ENCODE data around the gene ZKSCAN3.

Gene ZKSCAN3

DNA sequence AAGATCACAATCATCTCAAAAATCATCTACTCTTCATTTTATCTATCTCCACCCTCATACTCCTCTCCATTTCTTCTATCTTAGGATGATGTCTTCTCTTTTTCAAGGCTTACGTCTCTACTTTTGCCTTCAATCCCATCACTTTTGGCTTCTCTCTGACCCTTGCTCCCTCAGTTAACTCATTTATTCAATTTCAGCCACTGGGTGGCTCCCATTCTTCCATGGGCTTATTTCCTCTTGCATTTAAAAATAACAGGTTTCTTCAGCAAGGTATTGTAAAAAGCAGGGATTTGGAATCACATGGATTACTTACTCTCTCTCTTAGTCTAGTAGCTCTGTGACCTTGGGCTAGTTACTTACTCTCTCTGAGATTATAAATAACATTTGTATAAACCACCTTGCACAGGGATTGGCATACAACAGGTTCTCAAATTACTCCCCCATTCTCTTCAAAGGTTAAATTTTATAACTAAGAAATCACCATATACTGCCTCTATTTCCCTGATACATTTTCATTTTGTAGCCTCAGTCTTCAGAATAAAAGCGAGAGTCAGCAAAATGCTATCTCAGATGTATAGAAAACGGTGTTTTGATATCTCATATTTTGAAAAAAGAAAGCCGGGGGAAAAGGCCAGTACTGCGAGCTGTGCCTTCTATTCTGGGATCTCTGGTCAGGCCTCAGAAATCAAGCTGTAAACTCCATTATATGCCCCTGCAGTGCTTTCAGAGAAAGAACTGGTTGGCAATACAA is 44.3 kb downstream of the ZKSCAN3 start:
- H3K27ac ChIP-seq, result no peak overlapping the region

DNA sequence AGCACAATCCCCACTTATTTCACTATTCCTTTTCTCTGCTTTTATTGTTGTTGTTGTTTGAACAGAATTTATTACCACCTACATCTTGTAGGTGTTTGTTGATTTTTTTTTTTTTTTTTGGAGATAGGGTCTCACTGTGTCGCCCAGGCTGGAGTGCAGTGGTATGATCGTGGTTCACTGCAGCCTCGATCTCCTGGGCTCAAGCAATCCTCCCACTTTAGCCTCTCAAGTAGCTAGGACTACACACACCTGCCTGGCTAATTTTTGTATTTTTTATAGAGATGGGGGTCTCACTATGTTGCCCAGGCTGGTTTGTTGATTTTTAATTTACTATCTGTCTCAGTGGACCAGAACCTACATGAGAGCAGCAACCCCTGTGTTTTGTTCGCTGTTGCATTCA is 46.2 kb downstream of the ZKSCAN3 start:
- no peak overlapping the region for H3K4me2 ChIP-seq (ENCODE audit: low read length)
- H3K4me1 ChIP-seq, result peaks cover 3% of the 10 kb centered on the region
- H2AFZ ChIP-seq, result no peak overlapping the region
- H3K27ac ChIP-seq, result no peak overlapping the region
- H3K27me3 ChIP-seq (ENCODE audit: control insufficient read depth, insufficient read depth, low read length), result no peaks in the 10 kb centered on the region
- H3K79me2 ChIP-seq, result no peaks in the 10 kb centered on the region
- H3K4me3 ChIP-seq (ENCODE audit: low read depth, low read length), result no peak overlapping the region
- no peak overlapping the region for H3K9ac ChIP-seq
- H3K36me3 ChIP-seq (ENCODE audit: control insufficient read depth, insufficient read depth, low read length), result no peaks in the 10 kb centered on the region
- H3K9me3 ChIP-seq (ENCODE audit: control insufficient read depth, low read length), result no peaks in the 10 kb centered on the region
- TF ChIP-seq, protein P1, sequence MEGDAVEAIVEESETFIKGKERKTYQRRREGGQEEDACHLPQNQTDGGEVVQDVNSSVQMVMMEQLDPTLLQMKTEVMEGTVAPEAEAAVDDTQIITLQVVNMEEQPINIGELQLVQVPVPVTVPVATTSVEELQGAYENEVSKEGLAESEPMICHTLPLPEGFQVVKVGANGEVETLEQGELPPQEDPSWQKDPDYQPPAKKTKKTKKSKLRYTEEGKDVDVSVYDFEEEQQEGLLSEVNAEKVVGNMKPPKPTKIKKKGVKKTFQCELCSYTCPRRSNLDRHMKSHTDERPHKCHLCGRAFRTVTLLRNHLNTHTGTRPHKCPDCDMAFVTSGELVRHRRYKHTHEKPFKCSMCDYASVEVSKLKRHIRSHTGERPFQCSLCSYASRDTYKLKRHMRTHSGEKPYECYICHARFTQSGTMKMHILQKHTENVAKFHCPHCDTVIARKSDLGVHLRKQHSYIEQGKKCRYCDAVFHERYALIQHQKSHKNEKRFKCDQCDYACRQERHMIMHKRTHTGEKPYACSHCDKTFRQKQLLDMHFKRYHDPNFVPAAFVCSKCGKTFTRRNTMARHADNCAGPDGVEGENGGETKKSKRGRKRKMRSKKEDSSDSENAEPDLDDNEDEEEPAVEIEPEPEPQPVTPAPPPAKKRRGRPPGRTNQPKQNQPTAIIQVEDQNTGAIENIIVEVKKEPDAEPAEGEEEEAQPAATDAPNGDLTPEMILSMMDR (IDR thresholded peaks at IDR 0.05), result no peak

More for the DNA sequence above, 44.3 kb downstream of the ZKSCAN3 start:
- Histone ChIP-seq H3K4me1 (peaks cover 3% of the 10 kb centered on the region), H3K4me3 (ENCODE audit: low read depth, low read length) (no peak overlapping the region), H2AFZ (no peak overlapping the region), H3K27me3 (ENCODE audit: control insufficient read depth, insufficient read depth, low read length) (no peaks in the 10 kb centered on the region), H3K9ac (no peak overlapping the region), H3K9me3 (ENCODE audit: control insufficient read depth, low read length) (no peaks in the 10 kb centered on the region), H3K4me2 (ENCODE audit: low read length) (no peak overlapping the region), H3K36me3 (ENCODE audit: control insufficient read depth, insufficient read depth, low read length) (no peaks in the 10 kb centered on the region), H3K79me2 (no peaks in the 10 kb centered on the region)
- TF ChIP-seq, protein P1 (IDR thresholded peaks at IDR 0.05), result no peak

DNA sequence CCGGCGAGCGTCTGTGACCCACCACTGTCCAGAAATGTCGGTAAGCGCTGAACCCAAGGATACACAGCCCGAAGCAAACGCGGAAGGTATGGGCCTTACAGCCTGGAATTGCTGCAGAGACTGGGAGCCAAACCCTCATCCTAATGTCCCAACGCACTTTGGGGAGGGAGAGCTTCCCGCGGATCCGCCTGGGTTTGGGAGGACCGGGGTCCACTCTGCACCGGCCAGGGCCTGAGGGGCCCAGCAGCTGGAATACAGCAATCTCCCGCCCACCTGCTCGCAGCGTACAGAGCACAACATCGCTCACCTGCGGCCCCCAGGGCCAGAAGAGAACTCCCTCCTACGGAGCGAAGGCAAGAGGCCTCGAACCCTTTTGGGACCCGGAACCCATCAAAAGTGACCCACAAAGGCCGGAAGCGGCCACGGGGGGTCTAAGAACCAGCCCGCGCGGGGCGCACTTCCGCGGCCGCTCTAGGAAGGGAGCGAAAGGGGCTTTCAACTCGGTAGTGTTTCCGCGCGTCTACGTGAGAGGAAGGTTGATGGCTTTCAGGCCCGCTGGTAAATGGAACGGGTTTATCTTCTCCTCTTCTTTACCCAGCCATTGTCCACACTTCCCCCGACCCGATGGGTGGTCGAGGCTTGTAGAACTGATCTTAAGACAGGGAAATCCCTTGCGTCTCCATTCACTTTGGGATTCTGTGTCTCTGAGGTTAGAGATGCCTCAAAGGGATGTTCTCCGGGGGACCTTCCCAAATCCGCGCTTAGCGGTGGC is 49.8 kb downstream of the ZKSCAN3 start, which contains the start of gene ZSCAN12:
Gene ZSCAN12, minus strand, starts transcription at position 398 of the 772 bp plus-strand sequence. CDS start 1,342 bp downstream, outside the sequence.
- no peaks in the 10 kb centered on the region for H3K27me3 ChIP-seq (ENCODE audit: control insufficient read depth, insufficient read depth, low read length)
- no peak within 1 kb of the TSS for H3K27ac ChIP-seq
- no peaks in the 10 kb centered on the region for H3K79me2 ChIP-seq

DNA sequence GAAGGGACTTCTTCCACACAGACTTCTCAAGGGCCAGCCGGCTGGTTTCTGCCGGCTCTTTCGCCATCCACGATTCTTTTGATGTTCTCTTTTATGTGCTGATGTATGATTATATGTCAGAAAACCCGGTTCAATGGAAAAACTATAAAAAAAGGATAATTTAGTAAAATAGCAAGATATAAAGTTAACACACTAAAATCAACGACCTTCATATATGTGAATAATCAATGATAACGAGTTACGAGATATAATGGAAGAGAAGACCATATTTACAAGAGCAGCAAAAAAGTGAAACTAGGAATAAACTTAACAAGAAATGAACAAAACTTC is 50.3 kb downstream of the ZKSCAN3 start:
- no peak overlapping the region for H3K9ac ChIP-seq
- H3K27me3 ChIP-seq (ENCODE audit: control insufficient read depth, insufficient read depth, low read length), result no peaks in the 10 kb centered on the region
- H3K27ac ChIP-seq, result no peak overlapping the region
- H3K4me1 ChIP-seq, result peaks cover 3% of the 10 kb centered on the region
- TF ChIP-seq, protein P1 (IDR thresholded peaks at IDR 0.05), result no peak
- H3K79me2 ChIP-seq, result no peaks in the 10 kb centered on the region
- H3K36me3 ChIP-seq (ENCODE audit: control insufficient read depth, insufficient read depth, low read length), result no peaks in the 10 kb centered on the region
- H3K4me2 ChIP-seq (ENCODE audit: low read length), result peak overlapping the region; percentile 73
- H3K4me3 ChIP-seq (ENCODE audit: low read depth, low read length), result peak overlapping the region; percentile 63
- peak overlapping the region; percentile 97 for H2AFZ ChIP-seq
- no peaks in the 10 kb centered on the region for H3K9me3 ChIP-seq (ENCODE audit: control insufficient read depth, low read length)

More for the DNA sequence above, 49.8 kb downstream of the ZKSCAN3 start, which contains the start of gene ZSCAN12:
- no peaks in the 10 kb centered on the region for H3K36me3 ChIP-seq (ENCODE audit: control insufficient read depth, insufficient read depth, low read length)
- H3K9ac ChIP-seq, result peak within 1 kb of the TSS; percentile 2
- H3K9me3 ChIP-seq (ENCODE audit: control insufficient read depth, low read length), result no peaks in the 10 kb centered on the region
- peak within 1 kb of the TSS; percentile 63 for H3K4me3 ChIP-seq (ENCODE audit: low read depth, low read length)
- TF ChIP-seq, protein P1 (IDR thresholded peaks at IDR 0.05), result peak; percentile 39
- peak within 1 kb of the TSS; percentile 97 for H2AFZ ChIP-seq
- peak within 1 kb of the TSS; percentile 73 for H3K4me2 ChIP-seq (ENCODE audit: low read length)
- peaks cover 3% of the 10 kb centered on the region for H3K4me1 ChIP-seq

Data from parathyroid adenoma (tissue), 2 donors.